NCI-H345 treated with DMSO at 0.1 percent for 48 hours (cell line): ENCODE results near the gene COX6B1.
"Not testable (repeated sequence)": the region's sequence is repeated elsewhere in the genome, so short reads cannot be mapped to it uniquely, and the experiment has no call there.

Experiments used
- DNase-seq: peaks from one replicate; lab custom pipeline; 2025; ENCODE audit not compliant: unreplicated experiment; lab: John Stamatoyannopoulos, UW

The COX6B1 gene

GRCh38 chr19:35633727-35634440, 14.2 kb upstream of the COX6B1 start:
- no peak for DNase-seq

GRCh38 chr19:35636651-35637050, 11.5 kb upstream of the COX6B1 start:
- DNase-seq = no peak

- no peak for DNase-seq
These were observed 11.0 kb upstream of the COX6B1 start for GRCh38 chr19:35637165-35637564.

GRCh38 chr19:35639321-35639639, 8.8 kb upstream of the COX6B1 start:
- DNase-seq = no peak

GRCh38 chr19:35639863-35640262, 8.3 kb upstream of the COX6B1 start:
- no peak for DNase-seq

- DNase-seq = no peak
These were observed 6.5 kb upstream of the COX6B1 start, which contains the start of gene ETV2 for GRCh38 chr19:35641515-35642151. TSS of gene ETV2 (plus strand) at chr19:35641745. CDS start at chr19:35642461, 716 bp downstream.

GRCh38 chr19:35642312-35642711, 5.8 kb upstream of the COX6B1 start:
- DNase-seq = no peak

- no peak for DNase-seq
These were observed 5.3 kb upstream of the COX6B1 start for GRCh38 chr19:35642798-35643254.

GRCh38 chr19:35643255-35644205, 4.6 kb upstream of the COX6B1 start:
- DNase-seq = peak; percentile 97

- peak; percentile 100 for DNase-seq
These were observed 3.7 kb upstream of the COX6B1 start for GRCh38 chr19:35644206-35644986.

- DNase-seq = peak; percentile 94
These were observed 3.0 kb upstream of the COX6B1 start for GRCh38 chr19:35644987-35645679.

- DNase-seq = no peak
These were observed 2.2 kb upstream of the COX6B1 start for GRCh38 chr19:35645680-35646511.

- no peak for DNase-seq
These were observed 2.5 kb downstream of the COX6B1 start for GRCh38 chr19:35650581-35650980.

GRCh38 chr19:35654828-35655227, 6.7 kb downstream of the COX6B1 start:
- not testable (repeated sequence) for DNase-seq

- DNase-seq = no peak
These were observed 7.5 kb downstream of the COX6B1 start for GRCh38 chr19:35655600-35655999.

- no peak for DNase-seq
These were observed 8.6 kb downstream of the COX6B1 start for GRCh38 chr19:35656700-35657099.

GRCh38 chr19:35657904-35658700, 10.0 kb downstream of the COX6B1 start:
- no peak for DNase-seq

- DNase-seq = no peak
These were observed 13.8 kb downstream of the COX6B1 start for GRCh38 chr19:35661995-35662340.

- DNase-seq = no peak
These were observed 15.9 kb downstream of the COX6B1 start for GRCh38 chr19:35663981-35664380.
